GM13976 (cell line): ENCODE data around the gene HCRTR1.

ENCODE experiments used
- DNase-seq: peaks from one replicate; pipeline ENCODE4 v3.0.0; 2012; ENCODE audit warnings: low spot score
- CTCF ChIP-seq: IDR thresholded peaks from 2 replicates; pipeline ENCODE4 v1.5.1; 2012; ENCODE audit warnings: borderline replicate concordance, mild to moderate bottlenecking; ENCODE audit not compliant: insufficient read depth; ENCODE audit errors: extremely low read depth, missing control alignments, control extremely low read depth
- in situ Hi-C: fragments of 300-500 bp; cut with MboI; formaldehyde crosslinking; loops from one replicate; pipeline ENCODE4 v1.12.0; 2022; ENCODE audit warnings: low sequenced_read_pairs, mixed read lengths, inconsistent platforms; ENCODE audit not compliant: unreplicated experiment

HCRTR1 gene

GRCh38 chr1:31617218-31617915 lies at the start of gene HCRTR1:
Gene HCRTR1 (plus strand): TSS chr1:31617689. CDS start chr1:31619193, 1,504 bp downstream.
- no peak for TF ChIP-seq CTCF
- in situ Hi-C loops: loop anchor here (10.0 kb wide), 1 partner anchor 53 kb away; no protein-coding TSS in a partner anchor
- no peak for DNase-seq

GRCh38 chr1:31567956-31568570 lies 49.4 kb upstream of the HCRTR1 start:
- in situ Hi-C loops: loop anchor here (10.0 kb wide), 1 partner anchor 47 kb away; the partner anchor contains the start of gene HCRTR1
- TF ChIP-seq CTCF: no peak
- DNase-seq: peak; percentile 3

- DNase-seq: peak; percentile 7
- TF ChIP-seq CTCF: no peak
- in situ Hi-C loops: loop anchor here (10.0 kb wide), 1 partner anchor 46 kb away; the partner anchor contains the start of gene HCRTR1
Observed at GRCh38 chr1:31568895-31569595, 48.4 kb upstream of the HCRTR1 start.

- in situ Hi-C loops: loop anchor here (10.0 kb wide), 1 partner anchor 45 kb away; the partner anchor contains the start of gene HCRTR1
- no peak for TF ChIP-seq CTCF
- DNase-seq: no peak
Observed at GRCh38 chr1:31569596-31570173, 47.8 kb upstream of the HCRTR1 start.

GRCh38 chr1:31570228-31570627 lies 47.3 kb upstream of the HCRTR1 start:
- no peak for TF ChIP-seq CTCF
- in situ Hi-C loops: no loop called here
- DNase-seq: no peak

GRCh38 chr1:31570906-31571305 lies 46.6 kb upstream of the HCRTR1 start:
- TF ChIP-seq CTCF: no peak
- in situ Hi-C loops: no loop called here
- no peak for DNase-seq
